ENCODE measurements around the gene MEF2A. TPM values are rescaled to one million over a fixed set of nuclear protein-coding genes. Genes with fewer than 3 reads are reported as not detected.
A peak's percentile ranks its signal among the peaks of the same experiment; 100 is the strongest.

Gene MEF2A
- total RNA-seq, 1 donor from 2014 or later: 11.1 TPM

- no peak overlapping the region for H3K4me3 ChIP-seq (ENCODE audit: low read depth, low read length)
- TF ChIP-seq CTCF (IDR thresholded peaks at IDR 0.05; ENCODE audit: insufficient read depth, low read length, severe bottlenecking): no peak
- peak; percentile 55 for DNase-seq (ENCODE audit: low read depth)
- no peaks in the 10 kb centered on the region for H3K36me3 ChIP-seq (ENCODE audit: control insufficient read depth, insufficient read depth, low read length)
- no peaks in the 10 kb centered on the region for H3K27me3 ChIP-seq (ENCODE audit: control insufficient read depth, insufficient read depth, low read length)
- FAIRE-seq: peak; percentile 32
Measured at GRCh38 chr15:99536422-99537040, 29.3 kb upstream of the MEF2A start.

GRCh38 chr15:99537344-99537743, 28.4 kb upstream of the MEF2A start:
- TF ChIP-seq CTCF (IDR thresholded peaks at IDR 0.05; ENCODE audit: insufficient read depth, low read length, severe bottlenecking): no peak
- DNase-seq (ENCODE audit: low read depth): no peak
- Histone ChIP-seq H3K36me3 (ENCODE audit: control insufficient read depth, insufficient read depth, low read length) (no peaks in the 10 kb centered on the region), H3K4me3 (ENCODE audit: low read depth, low read length) (no peak overlapping the region), H3K27me3 (ENCODE audit: control insufficient read depth, insufficient read depth, low read length) (no peaks in the 10 kb centered on the region)
- no peak for FAIRE-seq

- H3K4me3 ChIP-seq (ENCODE audit: low read depth, low read length): no peak overlapping the region
- no peak for TF ChIP-seq CTCF (IDR thresholded peaks at IDR 0.05; ENCODE audit: insufficient read depth, low read length, severe bottlenecking)
- H3K36me3 ChIP-seq (ENCODE audit: control insufficient read depth, insufficient read depth, low read length): no peaks in the 10 kb centered on the region
- FAIRE-seq (no peak), DNase-seq (ENCODE audit: low read depth) (no peak)
- H3K27me3 ChIP-seq (ENCODE audit: control insufficient read depth, insufficient read depth, low read length): no peaks in the 10 kb centered on the region
Measured at GRCh38 chr15:99538261-99538660, 27.5 kb upstream of the MEF2A start.

GRCh38 chr15:99542828-99543227, 23.0 kb upstream of the MEF2A start:
- TF ChIP-seq CTCF (IDR thresholded peaks at IDR 0.05; ENCODE audit: insufficient read depth, low read length, severe bottlenecking): no peak
- no peaks in the 10 kb centered on the region for H3K36me3 ChIP-seq (ENCODE audit: control insufficient read depth, insufficient read depth, low read length)
- H3K27me3 ChIP-seq (ENCODE audit: control insufficient read depth, insufficient read depth, low read length): no peaks in the 10 kb centered on the region
- no peak overlapping the region for H3K4me3 ChIP-seq (ENCODE audit: low read depth, low read length)
- FAIRE-seq: no peak
- peak; percentile 52 for DNase-seq (ENCODE audit: low read depth)

- no peak overlapping the region for H3K4me3 ChIP-seq (ENCODE audit: low read depth, low read length)
- no peaks in the 10 kb centered on the region for H3K36me3 ChIP-seq (ENCODE audit: control insufficient read depth, insufficient read depth, low read length)
- TF ChIP-seq CTCF (IDR thresholded peaks at IDR 0.05; ENCODE audit: insufficient read depth, low read length, severe bottlenecking): no peak
- DNase-seq (ENCODE audit: low read depth) (no peak), FAIRE-seq (no peak)
- no peaks in the 10 kb centered on the region for H3K27me3 ChIP-seq (ENCODE audit: control insufficient read depth, insufficient read depth, low read length)
Measured at GRCh38 chr15:99545605-99546004, 20.2 kb upstream of the MEF2A start.
